Thyroid gland (tissue), 4 donors: ENCODE measurements around the gene UBAP1L.

Source experiments
- POLR2A ChIP-seq, 2 donors: fragments of 450-650 bp; IDR thresholded peaks; one replicate each; pipeline ENCODE4 v1.6.1; 2017; ENCODE audit warnings: antibody characterized with exemption in 2 of 2, mild to moderate bottlenecking in 2 of 2, moderate library complexity in 1 of 2
- TF ChIP-seq, protein P1 (sequence below), 6 experiments: fragments of 200-600 bp in 3 of 6; fragments of 450-650 bp in 3 of 6; sonication (generic) in 3 of 6; IDR thresholded peaks; one replicate each; pipeline ENCODE4 v1.5.1; 2016 to 2019; ENCODE audit warnings: antibody characterized with exemption in 6 of 6, mild to moderate bottlenecking in 2 of 6, inconsistent platforms in 1 of 6, moderate library complexity in 1 of 6

DNA sequence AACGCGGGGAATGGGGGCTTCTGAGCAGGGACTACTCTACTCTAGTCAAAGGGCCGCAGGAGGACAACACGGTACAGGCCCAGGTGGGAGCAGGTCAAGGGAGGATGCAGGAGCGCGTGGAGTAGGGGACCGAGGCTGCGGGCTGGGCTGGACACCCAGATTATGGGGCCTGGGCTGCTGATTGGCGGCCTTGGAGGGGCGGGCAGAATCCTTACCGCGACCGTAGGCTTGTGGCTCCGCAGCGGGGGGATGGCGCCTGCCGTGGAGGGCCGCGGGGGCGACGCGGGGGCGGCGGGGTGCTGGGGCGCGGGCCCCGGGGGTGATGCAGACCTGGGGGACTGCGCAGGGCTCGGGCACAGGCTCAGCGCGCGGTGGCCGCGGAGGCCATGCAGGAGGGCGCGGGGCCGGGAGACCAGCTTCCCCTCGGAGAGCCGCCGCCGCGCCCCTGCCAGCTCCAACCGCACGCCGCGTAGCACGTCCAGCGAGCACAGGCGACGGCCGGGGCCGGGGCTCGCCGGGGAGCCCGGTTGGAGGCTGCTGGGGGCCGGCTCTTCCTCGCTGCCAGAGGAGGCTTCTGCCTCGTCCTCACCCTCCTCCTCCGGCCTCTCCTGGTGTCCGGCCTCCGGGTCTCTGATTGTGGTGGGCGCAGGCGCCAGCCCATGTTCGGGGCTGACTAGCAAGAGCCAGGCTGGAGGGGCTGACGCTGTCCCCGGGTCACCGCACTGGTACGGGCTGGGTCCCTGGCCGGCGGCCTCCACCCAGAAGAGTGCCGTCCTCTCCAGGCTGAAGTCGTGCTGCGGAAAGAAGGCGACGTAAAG is 12.9 kb downstream of the UBAP1L start:
- TF ChIP-seq, protein P1, sequence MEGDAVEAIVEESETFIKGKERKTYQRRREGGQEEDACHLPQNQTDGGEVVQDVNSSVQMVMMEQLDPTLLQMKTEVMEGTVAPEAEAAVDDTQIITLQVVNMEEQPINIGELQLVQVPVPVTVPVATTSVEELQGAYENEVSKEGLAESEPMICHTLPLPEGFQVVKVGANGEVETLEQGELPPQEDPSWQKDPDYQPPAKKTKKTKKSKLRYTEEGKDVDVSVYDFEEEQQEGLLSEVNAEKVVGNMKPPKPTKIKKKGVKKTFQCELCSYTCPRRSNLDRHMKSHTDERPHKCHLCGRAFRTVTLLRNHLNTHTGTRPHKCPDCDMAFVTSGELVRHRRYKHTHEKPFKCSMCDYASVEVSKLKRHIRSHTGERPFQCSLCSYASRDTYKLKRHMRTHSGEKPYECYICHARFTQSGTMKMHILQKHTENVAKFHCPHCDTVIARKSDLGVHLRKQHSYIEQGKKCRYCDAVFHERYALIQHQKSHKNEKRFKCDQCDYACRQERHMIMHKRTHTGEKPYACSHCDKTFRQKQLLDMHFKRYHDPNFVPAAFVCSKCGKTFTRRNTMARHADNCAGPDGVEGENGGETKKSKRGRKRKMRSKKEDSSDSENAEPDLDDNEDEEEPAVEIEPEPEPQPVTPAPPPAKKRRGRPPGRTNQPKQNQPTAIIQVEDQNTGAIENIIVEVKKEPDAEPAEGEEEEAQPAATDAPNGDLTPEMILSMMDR (IDR thresholded peaks at IDR 0.05): no peak
- no peak for TF ChIP-seq POLR2A (IDR thresholded peaks at IDR 0.05)
